Stimulated activated CD8-positive, alpha-beta memory T cell treated with anti-CD3 and anti-CD28 coated beads, Interleukin-15, amount 100 ng/mL, for 48 hours (primary cell): Measurements from ENCODE around the gene AKR1C8.
"Not testable (repeated sequence)": the region's sequence is repeated elsewhere in the genome, so short reads cannot be mapped to it uniquely, and the experiment has no call there.

Experiments used
- DNase-seq, 2 donors: peaks; one replicate each; pipeline ENCODE4 v3.0.0-alpha.2; 2020; ENCODE audit warnings: low read depth in 2 of 2

AKR1C8 gene

DNA sequence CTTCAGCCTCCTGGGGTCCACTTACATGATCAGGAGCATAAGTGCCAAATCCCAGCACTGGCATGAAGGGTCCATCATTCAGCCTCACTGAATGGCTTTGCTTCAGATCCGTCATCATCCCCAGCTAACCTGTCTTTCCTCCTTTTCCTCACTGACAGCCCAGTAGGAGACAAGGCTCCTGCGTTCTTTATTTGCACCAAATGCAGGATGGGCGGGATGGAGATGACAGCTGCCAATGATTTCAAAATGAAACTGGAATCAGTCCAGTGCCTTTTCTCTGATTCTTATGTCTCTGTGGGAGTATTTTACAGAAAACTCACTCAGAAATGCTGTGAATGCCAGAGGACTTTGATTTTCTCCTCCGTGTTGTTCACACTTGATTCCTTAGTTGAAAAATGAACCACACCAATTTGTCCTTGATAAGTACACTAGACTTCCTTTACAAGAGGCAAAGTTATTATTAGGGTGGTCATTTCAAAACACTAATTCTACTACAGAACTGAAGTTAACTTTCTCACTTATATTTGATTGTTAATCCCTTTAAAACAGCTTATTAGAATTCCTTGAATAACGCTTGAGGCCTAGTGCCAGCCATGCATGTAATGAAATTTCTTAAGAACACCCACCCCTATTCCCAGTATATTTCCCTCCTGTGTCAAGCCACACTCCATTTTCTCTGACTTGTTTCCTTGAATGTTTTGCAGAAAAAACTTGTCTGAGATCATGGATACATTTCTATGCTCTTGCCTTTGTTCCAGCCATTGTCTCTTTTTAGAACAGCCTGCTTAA, at the start of gene AKR1C8:
Gene AKR1C8, minus strand, starts transcription at position 164 of the 789 bp plus-strand sequence. Its CDS starts 46 bp downstream, at position 118.
- DNase-seq = no peak

DNA sequence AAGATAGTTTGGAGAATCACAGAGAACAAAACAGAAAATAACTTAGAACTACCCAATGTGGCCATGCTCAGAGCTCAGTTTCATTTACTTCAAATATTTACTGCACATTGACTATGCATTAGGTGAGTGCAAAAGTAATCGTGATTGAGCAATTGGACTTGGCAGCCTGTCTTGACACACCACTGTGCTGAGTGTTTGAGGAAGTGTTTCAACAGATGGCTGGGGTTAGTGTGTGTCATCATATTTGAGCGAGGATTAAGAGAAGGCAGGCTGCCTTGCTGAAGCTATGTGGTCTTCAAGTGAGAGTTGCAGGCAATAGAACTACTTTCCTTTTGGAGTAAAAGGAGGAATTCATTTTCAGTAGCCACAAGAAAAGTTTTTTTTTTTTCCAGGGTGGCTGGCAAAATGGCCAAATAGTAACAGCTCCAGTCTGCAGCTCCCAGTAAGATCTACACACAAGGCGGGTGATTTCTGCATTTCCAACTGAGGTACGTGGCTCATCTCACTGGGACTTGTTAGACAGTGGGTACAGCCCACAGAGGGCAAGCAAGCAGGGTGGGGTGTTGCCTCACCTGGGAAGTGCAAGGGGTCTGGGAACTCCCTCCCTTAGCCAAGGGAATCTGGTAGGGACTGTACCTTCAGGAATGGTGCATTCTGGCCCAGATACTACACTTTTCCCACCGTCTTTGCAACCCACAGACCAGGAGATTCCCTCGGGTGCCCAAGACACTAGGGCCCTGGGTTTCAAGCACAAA, 49.3 kb upstream of the AKR1C8 start:
- no peak for DNase-seq

DNA sequence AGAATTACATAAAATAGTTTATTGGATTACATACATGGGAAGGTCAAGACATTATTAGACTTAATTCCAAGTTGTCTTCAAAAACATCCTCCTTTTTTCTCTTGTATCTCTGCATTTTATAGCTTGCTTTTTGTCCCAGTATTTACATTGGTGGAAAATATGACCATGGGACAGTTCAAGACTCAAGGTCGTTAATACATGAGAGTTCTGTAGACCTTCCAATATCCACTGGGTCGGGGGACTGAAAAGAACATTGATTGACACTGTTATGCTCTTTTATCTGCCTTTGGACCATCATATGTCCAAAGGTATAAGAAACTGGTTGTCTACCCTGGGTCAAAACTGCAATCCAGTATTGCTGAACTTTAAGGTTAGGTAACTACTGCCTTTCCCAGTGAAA, 48.4 kb upstream of the AKR1C8 start:
- DNase-seq = no peak

DNA sequence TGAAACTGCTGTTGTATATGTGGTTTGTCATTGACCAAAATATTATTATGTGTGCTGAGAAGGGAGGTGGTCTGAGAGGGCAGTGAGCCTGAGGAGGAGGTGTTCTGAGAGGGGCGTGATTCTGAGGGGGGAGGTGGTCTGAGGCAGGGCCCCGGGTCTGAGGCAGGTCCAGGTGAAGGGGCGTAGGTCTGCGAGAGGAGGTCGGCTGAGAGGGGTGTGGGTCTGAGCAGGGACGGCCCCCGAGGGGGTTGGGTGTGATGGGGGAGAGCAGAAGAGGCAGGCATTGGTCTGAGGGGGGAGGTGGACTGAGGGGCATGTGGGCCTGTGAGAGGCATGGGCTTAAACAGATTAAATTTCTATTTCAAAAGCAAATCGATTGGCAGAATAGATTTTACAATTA, 44.1 kb upstream of the AKR1C8 start:
- DNase-seq = no peak

DNA sequence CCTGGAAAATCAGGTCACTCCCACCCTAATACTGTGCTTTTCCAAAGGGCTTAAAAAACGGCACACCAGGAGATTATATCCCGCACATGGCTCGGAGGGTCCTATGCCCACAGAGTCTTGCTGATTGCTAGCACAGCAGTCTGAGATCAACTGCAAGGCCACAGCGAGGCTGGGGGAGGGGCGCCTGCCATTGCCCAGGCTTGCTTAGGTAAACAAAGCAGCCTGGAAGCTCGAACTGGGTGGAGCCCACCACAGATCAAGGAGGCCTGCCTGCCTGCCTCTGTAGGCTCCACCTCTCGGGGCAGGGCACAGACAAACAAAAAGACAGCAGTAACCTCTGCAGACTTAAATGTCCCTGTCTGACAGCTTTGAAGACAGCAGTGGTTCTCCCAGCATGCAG, 38.0 kb upstream of the AKR1C8 start:
- DNase-seq = not testable (repeated sequence)

DNA sequence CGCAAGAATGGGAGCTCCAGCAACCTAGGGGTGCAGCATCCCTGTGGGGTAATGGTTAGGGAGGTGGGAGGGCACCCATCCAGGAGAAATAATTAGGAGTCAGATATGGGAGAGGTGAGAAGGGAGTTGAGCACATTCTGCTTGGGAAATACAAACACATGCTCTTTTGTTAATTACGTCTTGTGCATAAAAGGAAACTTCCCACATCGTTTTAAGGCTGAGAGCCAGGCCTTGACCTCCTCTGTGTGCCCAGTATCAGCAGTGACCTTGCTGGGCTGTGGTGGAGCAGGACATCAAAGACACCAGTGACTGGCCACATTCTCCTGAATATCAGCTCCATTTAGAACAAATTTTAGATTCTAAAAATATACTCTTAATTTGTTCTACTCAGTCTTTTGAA, 34.3 kb upstream of the AKR1C8 start:
- no peak for DNase-seq

DNA sequence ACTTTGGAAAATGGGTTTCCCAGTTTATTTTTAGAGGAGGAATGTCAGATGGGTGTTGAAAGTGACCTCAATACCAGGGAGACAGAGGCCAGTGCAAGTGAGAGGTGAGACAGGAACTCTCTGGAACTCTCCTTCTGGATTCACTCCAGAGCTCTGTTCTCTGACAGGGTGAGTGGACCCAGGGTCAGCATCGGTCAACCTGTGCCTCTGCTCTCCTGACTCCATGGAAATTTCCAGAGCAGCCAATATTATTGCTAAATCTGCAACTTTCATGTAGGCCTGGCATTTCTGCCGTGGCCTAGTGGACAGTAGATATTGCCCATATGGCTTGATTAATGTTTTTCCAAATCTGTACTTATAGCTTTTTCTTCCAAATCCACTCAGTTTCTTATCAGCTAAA, 31.9 kb upstream of the AKR1C8 start:
- DNase-seq = no peak

DNA sequence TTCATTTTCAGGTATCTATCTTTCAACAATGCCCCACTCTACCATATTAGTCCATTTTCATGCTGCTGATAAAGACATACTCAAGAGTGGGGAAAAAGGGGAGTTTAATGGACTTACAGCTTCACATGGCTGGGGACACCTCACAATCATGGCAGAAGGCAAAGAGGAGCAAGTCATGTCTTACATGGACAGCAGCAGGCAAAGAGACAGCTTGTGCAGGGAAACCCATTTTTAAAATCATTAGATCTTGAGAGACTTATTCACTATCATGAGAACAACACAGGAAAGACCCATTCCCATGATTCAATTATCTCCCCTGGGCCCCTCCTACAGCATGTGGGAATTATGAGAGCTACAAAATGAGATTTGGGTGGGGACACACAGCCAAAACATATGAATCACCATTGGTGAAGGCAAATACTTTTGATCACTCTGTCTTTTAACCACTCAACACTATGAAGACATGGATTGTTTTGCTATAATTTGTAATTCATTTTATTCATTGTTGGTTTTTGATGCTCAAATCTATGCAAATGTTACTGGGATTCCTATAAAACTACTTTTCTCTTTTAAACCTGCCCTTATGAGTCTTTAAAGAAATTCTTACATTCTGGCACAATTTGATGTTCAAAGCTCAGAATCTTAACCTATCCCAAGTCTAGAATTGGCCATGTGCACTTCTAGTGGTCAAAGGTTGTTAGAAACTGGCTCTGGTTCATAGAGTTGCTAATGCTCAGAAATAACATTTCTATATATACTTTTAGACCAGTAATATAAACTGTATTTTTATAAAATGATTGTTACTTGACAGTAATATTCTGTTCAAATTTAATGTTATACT, 27.0 kb upstream of the AKR1C8 start:
- no peak for DNase-seq

DNA sequence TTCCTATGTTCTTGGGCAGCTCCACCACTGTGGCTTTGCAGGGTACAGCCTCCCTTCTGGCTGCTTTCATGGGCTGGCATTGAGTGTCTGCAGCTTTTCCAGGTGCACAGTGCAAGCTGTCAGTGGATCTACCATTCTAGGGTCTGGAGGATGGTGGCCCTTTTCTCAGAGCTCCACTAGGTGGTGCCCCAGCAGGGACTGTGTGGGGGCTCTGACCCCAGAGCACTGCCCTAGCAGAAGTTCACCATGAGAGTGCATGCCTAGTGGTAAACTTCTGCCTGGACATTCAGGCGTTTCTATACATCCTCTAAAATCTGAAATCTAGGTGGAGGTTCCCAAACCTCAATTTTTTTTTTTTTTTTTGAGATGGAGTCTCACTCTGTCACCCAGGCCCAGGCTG, 25.3 kb upstream of the AKR1C8 start:
- not testable (repeated sequence) for DNase-seq

DNA sequence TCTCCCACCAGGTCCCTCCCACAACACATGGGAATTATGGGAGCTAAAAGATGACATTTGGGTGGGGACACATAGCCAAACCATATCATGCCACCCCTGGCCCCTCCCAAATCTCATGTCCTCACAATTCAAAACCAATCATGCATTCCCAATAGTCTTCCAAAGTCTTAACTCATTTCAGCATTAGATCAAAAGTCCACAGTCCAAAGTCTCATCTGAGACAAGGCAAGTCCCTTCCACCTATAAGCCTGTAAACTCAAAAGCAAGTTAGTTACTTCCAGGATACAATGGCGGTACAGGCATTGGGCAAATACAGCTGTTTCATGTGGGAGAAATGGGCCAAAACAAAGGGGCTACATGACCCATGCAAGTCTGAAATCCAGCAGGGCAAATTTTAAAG, 24.8 kb upstream of the AKR1C8 start:
- not testable (repeated sequence) for DNase-seq

DNA sequence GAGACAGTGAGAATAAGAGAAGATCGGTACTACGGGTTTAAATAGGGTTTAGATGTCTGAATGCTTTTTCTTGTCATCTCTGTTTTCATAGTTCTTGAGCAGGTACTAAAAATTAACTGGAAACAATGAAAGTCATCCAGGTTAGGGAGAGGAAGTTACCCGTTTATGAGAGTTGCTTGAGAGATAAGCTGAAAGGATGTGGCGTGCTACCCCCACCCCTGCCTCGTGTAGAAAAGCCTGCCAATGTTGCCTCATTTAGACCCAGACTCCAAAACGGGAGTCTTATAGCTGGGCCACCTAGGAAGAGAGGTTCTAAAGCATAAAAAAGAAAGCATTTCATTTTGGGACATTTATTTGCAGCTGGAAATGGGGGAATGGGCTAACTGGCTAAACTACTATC, 21.8 kb upstream of the AKR1C8 start:
- no peak for DNase-seq

DNA sequence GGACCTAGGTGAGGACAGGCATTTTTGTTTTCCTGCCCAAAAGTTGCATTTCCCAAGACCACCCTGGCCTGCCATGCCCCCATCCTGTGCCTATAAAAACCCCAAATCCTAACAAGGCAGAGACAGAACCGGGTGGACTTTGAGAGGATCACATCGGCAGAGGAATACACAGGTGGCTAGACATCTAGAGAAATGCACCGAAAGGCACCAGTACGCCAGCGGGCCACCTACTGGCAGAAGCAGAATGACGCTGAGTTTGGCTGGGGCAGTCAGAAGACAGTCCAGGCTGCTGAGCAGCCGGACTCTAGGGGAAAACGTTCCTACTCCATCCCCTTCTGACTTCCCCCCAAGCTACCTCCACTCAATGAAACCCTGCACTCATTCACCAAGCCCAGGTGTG, 14.4 kb upstream of the AKR1C8 start:
- DNase-seq = no peak

DNA sequence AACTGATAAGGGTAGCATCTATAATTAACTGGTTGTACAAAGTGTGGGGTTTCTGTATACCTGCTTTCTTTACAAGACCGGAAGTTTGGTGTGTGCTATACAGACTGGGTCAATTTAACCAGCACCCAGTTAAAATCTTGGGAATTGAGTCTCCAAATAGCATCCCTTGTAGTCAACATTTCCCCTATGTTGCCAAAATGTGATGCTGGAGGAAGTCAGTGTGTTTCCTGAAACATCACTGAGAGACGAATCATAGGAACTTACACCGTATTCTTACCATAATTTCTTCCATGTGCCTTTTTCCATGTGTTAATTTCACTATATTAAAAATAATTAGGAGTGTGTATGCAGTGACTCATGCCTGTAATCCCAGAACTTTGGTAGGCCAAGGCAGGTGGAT, 13.4 kb upstream of the AKR1C8 start:
- DNase-seq = no peak

DNA sequence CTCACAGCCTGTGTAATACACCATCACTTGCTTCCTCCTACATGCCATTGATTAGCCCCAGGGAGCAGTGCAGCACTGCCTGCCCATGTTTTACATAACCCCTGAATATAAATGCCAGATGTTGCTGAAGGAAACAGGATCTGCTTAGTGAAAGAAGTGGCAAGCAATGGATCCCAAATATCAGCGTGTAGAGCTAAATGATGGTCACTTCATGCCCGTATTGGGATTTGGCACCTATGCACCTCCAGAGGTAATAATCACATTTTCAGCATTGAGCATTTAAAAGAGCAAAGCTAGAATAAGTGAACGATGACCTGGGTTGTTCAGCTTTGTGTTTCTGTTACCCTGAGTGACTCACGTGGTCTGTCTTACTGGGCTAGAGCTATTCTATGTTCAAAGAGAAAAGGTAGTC, 11.8 kb upstream of the AKR1C8 start, which contains the start of gene AKR1C4:
Gene AKR1C4, plus strand, starts transcription at position 136 of the 412 bp plus-strand sequence. Its CDS starts 31 bp downstream, at position 167.
- no peak for DNase-seq

DNA sequence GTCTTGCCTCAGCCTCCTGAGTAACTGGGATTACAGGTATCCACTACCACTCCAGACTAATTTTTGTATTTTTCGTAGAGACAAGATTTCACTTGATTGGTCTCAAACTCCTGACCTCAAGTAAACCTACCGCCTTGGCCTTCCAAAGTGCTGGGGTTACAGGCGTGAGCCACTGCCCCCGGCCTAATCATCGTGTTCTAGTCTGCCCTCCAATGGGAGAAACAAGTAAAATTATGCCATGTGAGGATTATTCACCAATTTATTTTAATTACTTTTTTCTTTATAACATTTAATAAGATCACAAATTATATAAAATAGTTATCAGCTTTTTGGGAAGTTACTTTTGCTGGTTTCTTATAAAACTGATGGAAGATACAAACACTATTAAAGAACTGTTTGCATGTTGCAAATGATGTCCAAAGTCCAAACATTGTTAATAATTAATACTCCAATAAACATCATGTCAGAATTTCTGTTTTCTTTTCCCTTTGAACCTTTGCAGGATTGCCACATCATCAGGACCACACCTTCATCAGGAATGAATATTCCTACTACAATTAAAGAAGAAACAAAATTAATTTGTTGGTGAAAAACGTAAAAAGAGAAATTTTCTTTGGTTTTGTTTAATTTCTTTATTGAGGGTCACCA, 10.9 kb upstream of the AKR1C8 start:
- DNase-seq = no peak

DNA sequence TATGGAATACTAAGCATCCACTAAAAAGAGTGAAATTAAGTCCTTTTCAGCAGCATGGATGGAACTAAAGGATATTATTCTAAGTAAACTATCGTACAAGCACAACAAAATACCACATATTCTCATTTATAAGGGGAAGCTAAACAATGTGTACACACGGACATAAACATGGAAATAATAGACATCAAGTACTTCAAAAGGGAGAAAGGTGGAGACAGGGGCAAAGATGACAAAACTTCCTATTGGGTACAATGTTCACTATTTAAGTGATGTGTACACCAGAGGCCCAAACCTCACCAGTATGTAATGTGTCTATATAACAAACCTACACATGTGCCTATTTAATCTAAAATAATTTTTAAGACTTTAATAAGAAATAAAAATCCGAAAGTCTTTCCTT, 9.5 kb upstream of the AKR1C8 start:
- no peak for DNase-seq

DNA sequence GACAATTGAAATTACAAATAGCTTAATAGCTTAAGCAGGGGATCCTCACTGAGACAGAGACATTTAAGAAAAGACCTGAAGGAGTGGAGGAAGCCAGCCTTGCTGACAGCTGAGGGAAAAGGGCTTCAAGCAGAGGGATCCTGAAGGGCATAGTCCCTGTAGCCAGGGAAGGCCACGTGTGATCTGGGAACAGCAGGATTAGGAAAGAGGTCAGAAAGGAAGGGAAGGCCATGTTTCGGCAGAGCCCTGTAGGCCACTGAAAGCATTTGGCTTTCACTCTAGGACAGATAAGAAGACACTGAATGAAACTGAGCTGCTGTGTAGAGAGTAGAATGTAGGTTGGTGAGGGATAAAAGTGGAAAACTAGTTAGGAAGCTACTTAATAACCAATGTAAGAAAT, 3.4 kb upstream of the AKR1C8 start:
- DNase-seq = no peak

DNA sequence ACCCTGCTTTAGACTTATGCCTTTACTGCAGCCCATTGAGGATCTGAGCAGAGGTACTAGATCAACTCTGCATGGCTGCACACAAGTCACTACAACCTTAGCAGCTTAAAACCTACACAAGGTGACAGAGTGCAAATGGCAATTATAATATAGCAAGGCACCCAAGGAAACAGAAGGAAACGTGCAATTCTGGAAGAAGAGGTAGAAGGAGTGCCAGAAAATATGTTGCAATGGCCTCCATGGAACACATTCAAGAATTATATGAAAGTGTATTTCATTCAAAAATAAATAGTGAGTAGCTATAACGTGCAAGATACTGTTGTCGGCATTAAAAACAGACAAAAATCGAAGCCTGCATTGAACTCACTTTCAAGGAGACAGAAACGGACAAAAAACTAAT, 2.9 kb upstream of the AKR1C8 start:
- DNase-seq = no peak

DNA sequence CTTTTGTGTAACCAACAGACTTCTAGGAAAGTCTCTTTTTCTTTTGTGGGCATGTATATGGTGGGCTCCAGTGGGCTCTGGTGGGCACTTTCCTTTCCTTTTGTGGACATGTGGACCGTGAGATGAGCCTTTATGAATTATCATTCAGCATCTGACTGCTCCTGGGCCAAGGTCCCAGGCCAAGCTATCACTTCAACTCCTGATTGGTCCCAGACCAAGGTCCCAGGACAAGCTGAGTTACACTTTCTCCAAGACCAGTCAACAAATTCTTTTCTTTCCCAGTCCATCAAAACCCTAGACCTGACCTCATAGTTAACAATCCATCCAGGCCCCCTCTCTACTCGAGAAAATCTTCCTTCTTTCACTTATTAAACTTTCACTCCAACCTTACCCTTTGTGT, 1.0 kb downstream of the AKR1C8 start:
- DNase-seq = no peak

DNA sequence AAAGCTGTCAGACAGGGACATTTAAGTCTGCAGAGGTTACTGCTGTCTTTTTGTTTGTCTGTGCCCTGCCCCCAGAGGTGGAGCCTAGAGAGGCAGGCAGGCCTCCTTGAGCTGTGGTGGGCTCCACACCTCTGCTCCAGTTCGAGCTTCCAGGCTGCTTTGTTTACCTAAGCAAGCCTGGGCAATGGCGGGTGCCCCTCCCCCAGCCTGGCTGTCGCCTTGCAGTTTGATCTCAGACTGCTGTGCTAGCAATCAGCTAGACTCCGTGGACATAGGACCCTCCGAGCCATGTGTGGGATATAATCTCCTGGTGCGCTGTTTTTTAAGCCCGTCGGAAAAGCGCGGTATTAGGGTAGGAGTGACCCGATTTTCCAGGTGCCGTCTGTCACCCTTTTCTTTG, 4.4 kb downstream of the AKR1C8 start:
- not testable (repeated sequence) for DNase-seq

DNA sequence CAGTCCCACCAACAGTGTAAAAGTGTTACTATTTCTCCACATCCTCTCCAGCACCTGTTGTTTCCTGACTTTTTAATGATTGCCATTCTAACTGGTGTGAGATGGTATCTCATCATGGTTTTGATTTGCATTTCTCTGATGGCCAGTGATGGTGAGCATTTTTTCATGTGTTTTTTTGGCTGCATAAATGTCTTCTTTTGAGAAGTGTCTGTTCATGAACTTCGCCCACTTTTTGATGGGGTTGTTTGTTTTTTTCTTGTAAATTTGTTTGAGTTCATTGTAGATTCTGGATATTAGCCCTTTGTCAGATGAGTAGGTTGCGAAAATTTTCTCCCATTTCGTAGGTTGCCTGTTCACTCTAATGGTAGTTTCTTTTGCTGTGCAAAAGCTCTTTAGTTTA, 9.4 kb downstream of the AKR1C8 start:
- DNase-seq = not testable (repeated sequence)
